ENCODE measurements around the gene SNRNP200.
A peak's percentile ranks its signal among the peaks of the same experiment; 100 is the strongest.
"Not testable (repeated sequence)": the region's sequence is repeated elsewhere in the genome, so short reads cannot be mapped to it uniquely, and the experiment has no call there.

SNRNP200 gene

GRCh38 chr2:96325041-96325883, 19.9 kb upstream of the SNRNP200 start, which contains the start of gene ITPRIPL1:
Gene ITPRIPL1, plus strand, starts transcription at chr2:96325317. Its CDS starts 523 bp downstream, at chr2:96325840.
- DNase-seq: peak; percentile 36

- no peak for DNase-seq
Measured at GRCh38 chr2:96324721-96325040, 19.3 kb upstream of the SNRNP200 start.

- no peak for DNase-seq
Measured at GRCh38 chr2:96323849-96324248, 18.5 kb upstream of the SNRNP200 start.

- DNase-seq: no peak
Measured at GRCh38 chr2:96320728-96321622, 15.6 kb upstream of the SNRNP200 start.

GRCh38 chr2:96320326-96320725, 15.0 kb upstream of the SNRNP200 start:
- DNase-seq: no peak

- DNase-seq: no peak
Measured at GRCh38 chr2:96319396-96319795, 14.1 kb upstream of the SNRNP200 start.

GRCh38 chr2:96318723-96319122, 13.4 kb upstream of the SNRNP200 start:
- no peak for DNase-seq

- DNase-seq: no peak
Measured at GRCh38 chr2:96317584-96317997, 12.2 kb upstream of the SNRNP200 start.

GRCh38 chr2:96316999-96317398, 11.7 kb upstream of the SNRNP200 start:
- no peak for DNase-seq

- no peak for DNase-seq
Measured at GRCh38 chr2:96315400-96316071, 10.2 kb upstream of the SNRNP200 start.

GRCh38 chr2:96315005-96315399, 9.7 kb upstream of the SNRNP200 start:
- DNase-seq: no peak

- no peak for DNase-seq
Measured at GRCh38 chr2:96308248-96308647, 2.9 kb upstream of the SNRNP200 start.

GRCh38 chr2:96306370-96306769, 1.0 kb upstream of the SNRNP200 start:
- no peak for DNase-seq

GRCh38 chr2:96305979-96306308, 598 bp upstream of the SNRNP200 start:
- no peak for DNase-seq

- DNase-seq: no peak
Measured at GRCh38 chr2:96304606-96305005, 740 bp downstream of the SNRNP200 start.

GRCh38 chr2:96301865-96302264, 3.5 kb downstream of the SNRNP200 start:
- no peak for DNase-seq

GRCh38 chr2:96296925-96297324, 8.4 kb downstream of the SNRNP200 start:
- no peak for DNase-seq

GRCh38 chr2:96294271-96294670, 11.1 kb downstream of the SNRNP200 start:
- DNase-seq: not testable (repeated sequence)

GRCh38 chr2:96291751-96292150, 13.6 kb downstream of the SNRNP200 start:
- DNase-seq: no peak

- no peak for DNase-seq
Measured at GRCh38 chr2:96287273-96287856, 18.0 kb downstream of the SNRNP200 start.

GRCh38 chr2:96276787-96277499, 28.4 kb downstream of the SNRNP200 start:
- no peak for DNase-seq

- no peak for DNase-seq
Measured at GRCh38 chr2:96274355-96275056, 30.8 kb downstream of the SNRNP200 start.

All from NCI-H1694 (cell line).